K562 (cell line): ENCODE data around the gene TARBP1. TPM values are rescaled to one million over a fixed set of nuclear protein-coding genes. Genes with fewer than 3 reads are reported as not detected.

ENCODE experiments used
- ATAC-seq: fragments of 200-7000 bp; cut with Tn5 transposase; 3 replicates; pipeline ENCODE4 v1.9.1; 2020; ENCODE audit warnings: moderate library complexity
- BruUV-seq: library from RNA; stranded (reverse); fragments of 400-500 nt; replicated peaks from 2 replicates; lab custom pipeline; 2021; lab: Mats Ljungman, UMichigan
- CTCF ChIA-PET: fragments of 300-600 bp; formaldehyde crosslinking; extraction: SDS; loops from one replicate; lab custom pipeline; 2021; ENCODE audit warnings: low intra/inter-chr PET ratio; lab: Yijun Ruan, JAX
- POLR2A ChIA-PET: fragments of 300-600, 350-650 bp; sonication (Branson Sonifier 250); formaldehyde crosslinking; extraction: SDS; loops from one replicate; lab custom pipeline; 2021; ENCODE audit warnings: antibody characterized with exemption, inconsistent platforms; lab: Yijun Ruan, JAX
- DNase-seq, 4 experiments: peaks; one replicate each; pipeline versions ENCODE4 v3.0.0 to v3.0.0-alpha.2; 2011 to 2018; ENCODE audit warnings: low spot score in 3 of 4, mixed read lengths in 3 of 4; ENCODE audit errors: extremely low read depth in 1 of 4
- FAIRE-seq: peaks from 2 replicates; lab custom pipeline; 2011; peaks lifted over from hg19 to GRCh38; lab: Jason Lieb, UNC
- H2AFZ ChIP-seq: 2 replicates; pipeline ENCODE4 v1.6.0; 2011; ENCODE audit warnings: low read depth, low read length, control low read depth, inconsistent platforms
- H3K27ac ChIP-seq: fragments of 200-600 bp; 3 replicates; pipeline ENCODE4 v1.8.0; 2011; ENCODE audit warnings: low read depth, mild to moderate bottlenecking, control low read depth, inconsistent platforms, low read length, moderate library complexity, mixed read lengths; ENCODE audit errors: extremely low read depth
- H3K27me3 ChIP-seq, 2 experiments: fragments of 300-600 bp in 1 of 2; 2 replicates in 1 of 2; 3 replicates in 1 of 2; pipeline versions ENCODE4 v1.6.0 to v1.8.0; 2011; ENCODE audit warnings: inconsistent platforms in 2 of 2, low read length in 2 of 2, mild to moderate bottlenecking in 1 of 2, mixed read lengths in 1 of 2, moderate library complexity in 1 of 2; ENCODE audit not compliant: control insufficient read depth in 2 of 2, insufficient read depth in 2 of 2
- H3K36me3 ChIP-seq: fragments of 300-600 bp; 3 replicates; pipeline ENCODE4 v1.8.0; 2011; ENCODE audit warnings: mild to moderate bottlenecking, low read length, inconsistent platforms; ENCODE audit not compliant: control insufficient read depth, insufficient read depth
- H3K4me1 ChIP-seq, 2 experiments: fragments of 200-600 bp in 1 of 2; replicated peaks in 1 of 2; 2 replicates in 1 of 2; 3 replicates in 1 of 2; pipeline versions ENCODE4 v1.5.1 to v1.8.0; 2011; ENCODE audit warnings: inconsistent platforms in 2 of 2, low read length in 2 of 2, mild to moderate bottlenecking in 1 of 2, mixed read lengths in 1 of 2, moderate library complexity in 1 of 2; ENCODE audit not compliant: control insufficient read depth in 2 of 2, insufficient read depth in 2 of 2
- H3K4me2 ChIP-seq: 2 replicates; pipeline ENCODE4 v1.6.1; 2011; ENCODE audit warnings: low read length, control low read depth, inconsistent platforms, mixed read lengths; ENCODE audit not compliant: insufficient read depth
- H3K4me3 ChIP-seq: fragments of 200-600 bp; sonication (generic), shearing (Covaris generic); 2 replicates; pipeline ENCODE4 v1.5.1; 2016; ENCODE audit warnings: control low read depth, inconsistent platforms
- H3K79me2 ChIP-seq: fragments of 200-600 bp; 3 replicates; pipeline ENCODE4 v1.8.0; 2011; ENCODE audit warnings: low read length, inconsistent platforms; ENCODE audit not compliant: control insufficient read depth, insufficient read depth
- H3K9ac ChIP-seq, 2 experiments: 2 replicates each; pipeline versions ENCODE4 v1.6.0 to v1.6.1; 2011; ENCODE audit warnings: low read depth in 2 of 2, low read length in 2 of 2, control low read depth in 1 of 2, inconsistent platforms in 1 of 2, mild to moderate bottlenecking in 1 of 2, mixed read lengths in 1 of 2; ENCODE audit not compliant: insufficient read depth in 1 of 2
- H3K9me1 ChIP-seq: one replicate; pipeline ENCODE4 v1.6.0; 2011; ENCODE audit warnings: inconsistent platforms, mild to moderate bottlenecking, low read length, moderate library complexity; ENCODE audit not compliant: control insufficient read depth, insufficient read depth
- H3K9me3 ChIP-seq: replicated peaks from 2 replicates; pipeline ENCODE4 v1.5.1; 2011; ENCODE audit warnings: low read depth, low read length, inconsistent platforms; ENCODE audit not compliant: control insufficient read depth, insufficient read depth
- H4K20me1 ChIP-seq: replicated peaks from 2 replicates; pipeline ENCODE4 v1.6.1; 2011; ENCODE audit warnings: low read length, inconsistent platforms, mixed read lengths; ENCODE audit not compliant: control insufficient read depth, insufficient read depth
- CREM ChIP-seq: IDR thresholded peaks from 2 replicates; pipeline ENCODE4 v1.6.1; 2014; ENCODE audit warnings: antibody characterized with exemption, low read depth
- EHMT2 ChIP-seq: fragments of 450-650 bp; IDR thresholded peaks from 2 replicates; pipeline ENCODE4 v1.6.1; 2018; ENCODE audit warnings: antibody characterized with exemption
- EWSR1 ChIP-seq: fragments of 450-650 bp; IDR thresholded peaks from 2 replicates; pipeline ENCODE4 v1.6.1; 2018; ENCODE audit warnings: borderline replicate concordance, mild to moderate bottlenecking, low read depth, moderate library complexity; ENCODE audit not compliant: partially characterized antibody
- ZNF184 ChIP-seq: sonication (generic); formaldehyde crosslinking; IDR thresholded peaks from 2 replicates; pipeline ENCODE4 v1.5.0; 2020; ENCODE audit warnings: missing genetic modification reagents
- WGBS: fragments of 100-300 bp; shearing (Covaris generic); methylation state at CpG from one replicate; pipeline ENCODE4 v1.1.6; 2016; ENCODE audit warnings: low coverage, mixed read lengths; ENCODE audit not compliant: insufficient coverage; ENCODE audit errors: missing lambda C conversion rate; 5-methylcytosine and 5-hydroxymethylcytosine counted together
- in situ Hi-C: fragments of 300-500 bp; cut with MboI; formaldehyde crosslinking; loops from 4 replicates; pipeline ENCODE4 v1.15.0; 2018; ENCODE audit warnings: inconsistent platforms, mixed read lengths
- intact Hi-C: fragments of 100-400 bp; cut with micrococcal nuclease; formaldehyde crosslinking; loops from 2 replicates; pipeline ENCODE4 v1.14.2; 2022
- polyA plus RNA-seq, 8 experiments: library from polyadenylated mRNA; depleted of rRNA in 4 of 8; stranded (reverse) in 5 of 8; unstranded in 3 of 8; fragments of >200 nt; fragmentation: Nextera tagmentation in 2 of 8; fragmentation: Illumina TruSeq in 1 of 8; extraction: Ambion mirVana in 2 of 8; extraction: Trizol in 1 of 8; gene quantifications; 2 replicates each; pipeline versions ENCODE4 v1.2.1 to v1.2.3, GENCODE V29; 2011 to 2014; ENCODE audit warnings: inconsistent platforms in 1 of 8, missing spikeins in 1 of 8
- total RNA-seq, 7 experiments: library from RNA; depleted of rRNA in 6 of 7; stranded (reverse); fragments of >200 nt in 6 of 7; fragmentation: Illumina TruSeq in 2 of 7; extraction: Trizol in 2 of 7; gene quantifications; 2 replicates each; pipeline versions ENCODE4 v1.2.1 to v1.2.3, GENCODE V29; 2011 to 2021; ENCODE audit warnings: low replicate concordance in 1 of 7
- TF ChIP-seq, protein P1 (sequence below): IDR thresholded peaks from 2 replicates; pipeline ENCODE4 v1.6.1; 2011; ENCODE audit warnings: borderline replicate concordance, low read depth, mild to moderate bottlenecking, moderate library complexity, low read length; ENCODE audit not compliant: insufficient read depth, poor library complexity, severe bottlenecking
- TF ChIP-seq, protein P2 (sequence below), 2 experiments: fragments of 450-650 bp in 1 of 2; IDR thresholded peaks; 2 replicates each; pipeline ENCODE4 v1.6.1; 2011 to 2017; ENCODE audit warnings: low read depth in 2 of 2, antibody characterized with exemption in 1 of 2, borderline replicate concordance in 1 of 2, low read length in 1 of 2, mild to moderate bottlenecking in 1 of 2, mixed read lengths in 1 of 2; ENCODE audit not compliant: control insufficient read depth in 1 of 2
- TF ChIP-seq, protein P3 (sequence below): sonication (generic); formaldehyde crosslinking; IDR thresholded peaks from 2 replicates; pipeline ENCODE4 v1.8.1; 2023; ENCODE audit warnings: mild to moderate bottlenecking, missing genetic modification reagents
- TF ChIP-seq, protein P4 (sequence below): fragments of 250-450 bp; sonication (Bioruptor Pico); IDR thresholded peaks from 2 replicates; pipeline ENCODE4 v1.8.0; 2022; ENCODE audit warnings: inconsistent platforms, mild to moderate bottlenecking, moderate library complexity, borderline replicate concordance

Gene TARBP1
- total and polyA plus RNA-seq, 9 of the 15 experiments (the other 6 are each of a cell fraction or from before 2014, with no cell fraction given): 8.8 to 48.0 (median 22.9) TPM

DNA sequence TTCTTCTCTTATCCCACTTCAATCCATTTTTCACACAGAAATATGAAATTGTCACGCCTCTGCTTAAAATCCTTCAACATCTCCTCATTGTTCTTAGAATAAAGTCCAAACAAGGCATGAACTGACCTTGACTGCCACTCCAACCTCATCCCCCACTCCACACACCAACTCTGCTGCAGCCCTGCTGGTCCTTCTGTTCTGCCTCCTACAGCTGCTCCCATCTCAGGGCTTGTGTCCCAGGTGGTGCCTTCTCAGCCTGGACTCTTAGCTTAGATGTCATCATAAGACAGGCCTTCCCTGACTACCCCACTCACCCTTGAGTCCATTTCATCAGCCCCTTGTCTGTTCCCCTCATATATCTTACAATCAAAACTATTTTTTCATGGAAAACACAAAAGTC is 10.4 kb downstream of the TARBP1 start:
- Histone ChIP-seq H3K27me3 (no peaks in the 10 kb centered on the region), H2AFZ (no peak overlapping the region), H3K4me1 (no peaks in the 10 kb centered on the region), H3K79me2 (no peaks in the 10 kb centered on the region), H3K9ac (peak overlapping the region in 1 of 2 experiments; percentile 68; a peak in 1 of 4 replicates), H3K4me3 (no peak overlapping the region), H3K9me3 (no peaks in the 10 kb centered on the region), H3K9me1 (no peaks in the 10 kb centered on the region), H3K36me3 (peaks cover 29% of the 10 kb centered on the region; the same call in 2 of the 3 replicates), H3K4me2 (no peak overlapping the region), H3K27ac (no peak overlapping the region), H4K20me1 (no peaks in the 10 kb centered on the region)
- in situ Hi-C loops: no loop called here
- DNase-seq (no peak), ATAC-seq (peak; percentile 60; the same call in 1 of the 3 replicates), FAIRE-seq (no peak)
- intact Hi-C loops: no loop called here
- ChIA-PET POLR2A (interaction anchor here (1.3 kb wide), 1 partner anchor 9 kb away, joined by 3 read pairs; no protein-coding TSS in a partner anchor), CTCF (no interaction called here)
- BruUV-seq: no TSS peak
- 90% methylated on average over 1 of the region's 1 CpG for WGBS
- TF ChIP-seq ZNF184 (CRISPR knock-in tag): no peak
- no peak for TF ChIP-seq EHMT2
- no peak for TF ChIP-seq CREM
- TF ChIP-seq, protein P1, sequence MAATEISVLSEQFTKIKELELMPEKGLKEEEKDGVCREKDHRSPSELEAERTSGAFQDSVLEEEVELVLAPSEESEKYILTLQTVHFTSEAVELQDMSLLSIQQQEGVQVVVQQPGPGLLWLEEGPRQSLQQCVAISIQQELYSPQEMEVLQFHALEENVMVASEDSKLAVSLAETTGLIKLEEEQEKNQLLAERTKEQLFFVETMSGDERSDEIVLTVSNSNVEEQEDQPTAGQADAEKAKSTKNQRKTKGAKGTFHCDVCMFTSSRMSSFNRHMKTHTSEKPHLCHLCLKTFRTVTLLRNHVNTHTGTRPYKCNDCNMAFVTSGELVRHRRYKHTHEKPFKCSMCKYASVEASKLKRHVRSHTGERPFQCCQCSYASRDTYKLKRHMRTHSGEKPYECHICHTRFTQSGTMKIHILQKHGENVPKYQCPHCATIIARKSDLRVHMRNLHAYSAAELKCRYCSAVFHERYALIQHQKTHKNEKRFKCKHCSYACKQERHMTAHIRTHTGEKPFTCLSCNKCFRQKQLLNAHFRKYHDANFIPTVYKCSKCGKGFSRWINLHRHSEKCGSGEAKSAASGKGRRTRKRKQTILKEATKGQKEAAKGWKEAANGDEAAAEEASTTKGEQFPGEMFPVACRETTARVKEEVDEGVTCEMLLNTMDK: no peak
- no peak for TF ChIP-seq EWSR1
- TF ChIP-seq, protein P2, sequence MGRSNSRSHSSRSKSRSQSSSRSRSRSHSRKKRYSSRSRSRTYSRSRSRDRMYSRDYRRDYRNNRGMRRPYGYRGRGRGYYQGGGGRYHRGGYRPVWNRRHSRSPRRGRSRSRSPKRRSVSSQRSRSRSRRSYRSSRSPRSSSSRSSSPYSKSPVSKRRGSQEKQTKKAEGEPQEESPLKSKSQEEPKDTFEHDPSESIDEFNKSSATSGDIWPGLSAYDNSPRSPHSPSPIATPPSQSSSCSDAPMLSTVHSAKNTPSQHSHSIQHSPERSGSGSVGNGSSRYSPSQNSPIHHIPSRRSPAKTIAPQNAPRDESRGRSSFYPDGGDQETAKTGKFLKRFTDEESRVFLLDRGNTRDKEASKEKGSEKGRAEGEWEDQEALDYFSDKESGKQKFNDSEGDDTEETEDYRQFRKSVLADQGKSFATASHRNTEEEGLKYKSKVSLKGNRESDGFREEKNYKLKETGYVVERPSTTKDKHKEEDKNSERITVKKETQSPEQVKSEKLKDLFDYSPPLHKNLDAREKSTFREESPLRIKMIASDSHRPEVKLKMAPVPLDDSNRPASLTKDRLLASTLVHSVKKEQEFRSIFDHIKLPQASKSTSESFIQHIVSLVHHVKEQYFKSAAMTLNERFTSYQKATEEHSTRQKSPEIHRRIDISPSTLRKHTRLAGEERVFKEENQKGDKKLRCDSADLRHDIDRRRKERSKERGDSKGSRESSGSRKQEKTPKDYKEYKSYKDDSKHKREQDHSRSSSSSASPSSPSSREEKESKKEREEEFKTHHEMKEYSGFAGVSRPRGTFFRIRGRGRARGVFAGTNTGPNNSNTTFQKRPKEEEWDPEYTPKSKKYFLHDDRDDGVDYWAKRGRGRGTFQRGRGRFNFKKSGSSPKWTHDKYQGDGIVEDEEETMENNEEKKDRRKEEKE (IDR thresholded peaks at IDR 0.05; ENCODE audit: borderline replicate concordance in 1 of 2, control insufficient read depth in 1 of 2, low read depth in 2 of 2, low read length in 1 of 2): no peak
- TF ChIP-seq, protein P3, sequence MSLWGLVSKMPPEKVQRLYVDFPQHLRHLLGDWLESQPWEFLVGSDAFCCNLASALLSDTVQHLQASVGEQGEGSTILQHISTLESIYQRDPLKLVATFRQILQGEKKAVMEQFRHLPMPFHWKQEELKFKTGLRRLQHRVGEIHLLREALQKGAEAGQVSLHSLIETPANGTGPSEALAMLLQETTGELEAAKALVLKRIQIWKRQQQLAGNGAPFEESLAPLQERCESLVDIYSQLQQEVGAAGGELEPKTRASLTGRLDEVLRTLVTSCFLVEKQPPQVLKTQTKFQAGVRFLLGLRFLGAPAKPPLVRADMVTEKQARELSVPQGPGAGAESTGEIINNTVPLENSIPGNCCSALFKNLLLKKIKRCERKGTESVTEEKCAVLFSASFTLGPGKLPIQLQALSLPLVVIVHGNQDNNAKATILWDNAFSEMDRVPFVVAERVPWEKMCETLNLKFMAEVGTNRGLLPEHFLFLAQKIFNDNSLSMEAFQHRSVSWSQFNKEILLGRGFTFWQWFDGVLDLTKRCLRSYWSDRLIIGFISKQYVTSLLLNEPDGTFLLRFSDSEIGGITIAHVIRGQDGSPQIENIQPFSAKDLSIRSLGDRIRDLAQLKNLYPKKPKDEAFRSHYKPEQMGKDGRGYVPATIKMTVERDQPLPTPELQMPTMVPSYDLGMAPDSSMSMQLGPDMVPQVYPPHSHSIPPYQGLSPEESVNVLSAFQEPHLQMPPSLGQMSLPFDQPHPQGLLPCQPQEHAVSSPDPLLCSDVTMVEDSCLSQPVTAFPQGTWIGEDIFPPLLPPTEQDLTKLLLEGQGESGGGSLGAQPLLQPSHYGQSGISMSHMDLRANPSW: no peak
- TF ChIP-seq, protein P4, sequence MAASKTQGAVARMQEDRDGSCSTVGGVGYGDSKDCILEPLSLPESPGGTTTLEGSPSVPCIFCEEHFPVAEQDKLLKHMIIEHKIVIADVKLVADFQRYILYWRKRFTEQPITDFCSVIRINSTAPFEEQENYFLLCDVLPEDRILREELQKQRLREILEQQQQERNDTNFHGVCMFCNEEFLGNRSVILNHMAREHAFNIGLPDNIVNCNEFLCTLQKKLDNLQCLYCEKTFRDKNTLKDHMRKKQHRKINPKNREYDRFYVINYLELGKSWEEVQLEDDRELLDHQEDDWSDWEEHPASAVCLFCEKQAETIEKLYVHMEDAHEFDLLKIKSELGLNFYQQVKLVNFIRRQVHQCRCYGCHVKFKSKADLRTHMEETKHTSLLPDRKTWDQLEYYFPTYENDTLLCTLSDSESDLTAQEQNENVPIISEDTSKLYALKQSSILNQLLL: no peak
